HFF-Myc (cell line): ENCODE results near the gene WDR19.
"Not testable (repeated sequence)": the region's sequence is repeated elsewhere in the genome, so short reads cannot be mapped to it uniquely, and the experiment has no call there.

ENCODE experiments used
- DNase-seq: peaks from one replicate; pipeline ENCODE4 v3.0.0-alpha.2; 2011; ENCODE audit warnings: low read depth; ENCODE audit errors: extremely low read depth
- H3K4me3 ChIP-seq: replicated peaks from 2 replicates; pipeline ENCODE4 v1.5.1; 2011; ENCODE audit warnings: low read depth, mild to moderate bottlenecking, control low read depth, low read length
- TF ChIP-seq, protein P1 (sequence below): IDR thresholded peaks from 2 replicates; pipeline ENCODE4 v1.5.1; 2012; ENCODE audit warnings: mild to moderate bottlenecking, low read depth, low read length, control low read depth; ENCODE audit errors: missing control alignments

Gene WDR19

DNA sequence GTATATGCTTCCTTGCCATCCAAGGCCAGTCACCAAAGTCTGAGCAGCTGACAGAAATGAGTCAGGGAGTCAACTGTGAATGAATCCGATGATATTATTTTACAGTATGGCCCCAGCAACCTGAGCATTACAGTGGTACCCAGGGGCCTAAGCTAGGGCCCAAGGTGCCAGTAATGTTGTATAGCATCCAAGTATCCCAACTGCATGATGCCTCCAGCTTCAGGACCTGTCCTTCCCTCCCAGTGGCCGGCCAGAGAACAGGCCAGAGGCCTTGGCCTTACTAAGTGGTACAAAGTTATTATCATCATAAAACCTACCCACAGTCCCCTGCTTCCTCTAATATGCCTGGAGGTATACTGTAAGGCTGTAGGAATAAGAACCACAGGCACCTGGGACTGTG, 103.9 kb downstream of the WDR19 start:
- no peak overlapping the region for H3K4me3 ChIP-seq
- no peak for DNase-seq
- TF ChIP-seq, protein P1, sequence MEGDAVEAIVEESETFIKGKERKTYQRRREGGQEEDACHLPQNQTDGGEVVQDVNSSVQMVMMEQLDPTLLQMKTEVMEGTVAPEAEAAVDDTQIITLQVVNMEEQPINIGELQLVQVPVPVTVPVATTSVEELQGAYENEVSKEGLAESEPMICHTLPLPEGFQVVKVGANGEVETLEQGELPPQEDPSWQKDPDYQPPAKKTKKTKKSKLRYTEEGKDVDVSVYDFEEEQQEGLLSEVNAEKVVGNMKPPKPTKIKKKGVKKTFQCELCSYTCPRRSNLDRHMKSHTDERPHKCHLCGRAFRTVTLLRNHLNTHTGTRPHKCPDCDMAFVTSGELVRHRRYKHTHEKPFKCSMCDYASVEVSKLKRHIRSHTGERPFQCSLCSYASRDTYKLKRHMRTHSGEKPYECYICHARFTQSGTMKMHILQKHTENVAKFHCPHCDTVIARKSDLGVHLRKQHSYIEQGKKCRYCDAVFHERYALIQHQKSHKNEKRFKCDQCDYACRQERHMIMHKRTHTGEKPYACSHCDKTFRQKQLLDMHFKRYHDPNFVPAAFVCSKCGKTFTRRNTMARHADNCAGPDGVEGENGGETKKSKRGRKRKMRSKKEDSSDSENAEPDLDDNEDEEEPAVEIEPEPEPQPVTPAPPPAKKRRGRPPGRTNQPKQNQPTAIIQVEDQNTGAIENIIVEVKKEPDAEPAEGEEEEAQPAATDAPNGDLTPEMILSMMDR, result no peak

DNA sequence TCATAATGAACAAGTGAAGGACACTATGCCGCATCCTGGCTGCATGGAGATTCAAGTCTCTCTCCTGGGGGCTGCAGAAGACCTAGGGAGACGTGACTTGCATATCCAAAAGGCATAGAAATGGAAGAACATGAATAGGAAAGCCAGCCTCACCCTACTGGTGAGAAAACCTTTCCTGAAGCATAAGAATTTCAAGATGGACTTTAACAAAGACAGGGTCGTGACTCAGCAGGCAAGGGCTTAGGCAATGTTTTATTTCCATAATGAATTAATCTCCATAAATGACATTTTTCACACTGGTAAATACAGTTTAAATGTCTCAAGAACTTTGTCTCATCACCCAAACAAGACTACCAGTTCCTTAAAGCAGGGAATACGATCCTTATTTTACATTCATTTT, 104.9 kb downstream of the WDR19 start:
- no peak for DNase-seq
- H3K4me3 ChIP-seq, result no peak overlapping the region
- TF ChIP-seq, protein P1, result no peak

DNA sequence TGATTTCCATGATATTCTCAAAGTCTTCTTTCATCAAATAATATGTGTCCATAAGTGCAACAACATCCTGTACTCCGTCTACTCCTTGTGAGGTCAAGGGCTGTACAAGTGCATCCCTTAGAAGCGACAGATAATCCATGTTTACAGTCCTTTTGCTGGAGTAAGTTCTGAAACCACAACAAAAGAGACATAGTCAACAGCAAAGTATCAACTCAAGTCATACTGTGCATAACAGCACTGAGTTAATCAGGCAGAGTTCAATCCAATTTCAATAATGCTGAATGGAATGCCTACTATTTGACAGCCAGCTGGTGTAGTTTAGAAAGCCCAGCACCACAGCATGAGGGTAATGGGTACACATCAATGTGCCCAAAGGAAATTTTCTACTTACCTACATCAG, 109.4 kb downstream of the WDR19 start:
- TF ChIP-seq, protein P1, result no peak
- no peak overlapping the region for H3K4me3 ChIP-seq
- no peak for DNase-seq

DNA sequence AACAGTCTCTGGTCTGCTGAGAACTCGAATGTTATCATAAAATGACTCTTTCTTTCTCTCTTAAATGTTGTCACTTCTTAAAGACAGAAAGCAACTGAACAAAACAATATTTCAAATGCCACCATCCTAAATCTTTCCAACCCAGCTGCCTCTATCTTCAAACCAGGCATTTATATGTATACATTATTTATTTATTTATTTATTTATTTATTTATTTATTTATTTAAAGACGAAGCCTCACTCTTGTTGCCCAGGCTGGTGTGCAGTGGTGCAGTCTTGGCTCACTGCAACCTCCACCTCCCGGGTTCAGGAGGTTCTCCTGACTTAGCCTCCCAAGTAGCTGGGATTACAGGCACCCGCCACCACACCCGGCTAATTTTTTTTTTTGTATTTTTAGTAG, 110.1 kb downstream of the WDR19 start:
- not testable (repeated sequence) for DNase-seq, H3K4me3 ChIP-seq

DNA sequence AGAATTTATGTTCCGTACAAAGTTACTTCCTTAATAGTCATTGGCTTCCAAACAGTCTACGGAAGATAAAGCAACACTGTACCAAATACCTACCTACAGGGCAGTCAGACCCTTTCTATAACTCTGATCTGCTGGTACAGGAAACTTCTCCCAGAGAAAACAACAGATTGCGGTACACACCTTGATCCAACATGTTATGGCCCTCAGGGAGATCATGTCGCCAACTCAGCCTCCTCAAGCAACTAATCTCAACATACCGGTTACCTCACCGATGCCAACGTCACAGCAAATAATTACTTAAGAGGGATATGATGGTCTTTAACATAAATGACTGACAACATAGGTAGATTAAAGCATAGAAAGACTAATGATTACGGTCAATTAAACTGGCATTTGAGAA, 113.5 kb downstream of the WDR19 start:
- TF ChIP-seq, protein P1, result no peak

DNA sequence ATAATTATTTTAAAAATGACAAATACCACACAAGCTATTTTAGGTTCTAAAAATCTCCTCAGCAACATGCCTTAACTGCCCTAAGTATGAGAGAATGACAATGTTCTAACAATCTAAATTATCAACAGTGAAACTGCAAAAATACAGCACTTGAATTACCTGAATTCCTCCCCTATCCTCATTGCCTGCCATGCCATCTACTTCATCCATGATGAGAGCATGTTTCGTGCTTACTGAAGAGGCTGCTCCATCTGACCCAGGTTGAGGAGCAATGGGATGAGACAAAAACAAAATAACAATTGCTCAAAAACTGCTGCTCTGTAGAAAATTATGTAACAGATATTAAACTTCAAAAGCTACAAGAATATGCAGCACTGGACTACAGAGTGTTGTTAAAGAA, 120.6 kb downstream of the WDR19 start:
- no peak for DNase-seq
- TF ChIP-seq, protein P1, result no peak
- no peak overlapping the region for H3K4me3 ChIP-seq

More for the DNA sequence above, 113.5 kb downstream of the WDR19 start:
- H3K4me3 ChIP-seq, result no peak overlapping the region
- no peak for DNase-seq

DNA sequence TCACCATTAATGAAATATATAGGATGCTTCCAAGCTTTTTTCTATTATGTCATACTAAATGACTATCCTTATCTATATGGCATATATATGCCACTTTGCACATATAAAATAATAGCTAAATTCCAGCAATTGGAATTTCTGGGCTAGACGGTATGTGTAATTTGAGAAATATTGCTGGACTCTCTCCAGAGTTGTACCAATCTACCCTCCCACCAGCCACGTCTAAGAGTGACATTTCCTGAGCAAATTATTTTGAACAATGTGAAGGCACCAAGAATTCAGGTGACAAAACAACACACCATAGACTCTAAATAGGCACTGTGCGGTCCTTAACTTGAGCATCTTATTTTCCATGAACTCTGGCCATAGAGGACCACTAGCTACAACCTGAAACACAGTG, 121.5 kb downstream of the WDR19 start:
- TF ChIP-seq, protein P1, result no peak
- DNase-seq, result no peak
- no peak overlapping the region for H3K4me3 ChIP-seq

DNA sequence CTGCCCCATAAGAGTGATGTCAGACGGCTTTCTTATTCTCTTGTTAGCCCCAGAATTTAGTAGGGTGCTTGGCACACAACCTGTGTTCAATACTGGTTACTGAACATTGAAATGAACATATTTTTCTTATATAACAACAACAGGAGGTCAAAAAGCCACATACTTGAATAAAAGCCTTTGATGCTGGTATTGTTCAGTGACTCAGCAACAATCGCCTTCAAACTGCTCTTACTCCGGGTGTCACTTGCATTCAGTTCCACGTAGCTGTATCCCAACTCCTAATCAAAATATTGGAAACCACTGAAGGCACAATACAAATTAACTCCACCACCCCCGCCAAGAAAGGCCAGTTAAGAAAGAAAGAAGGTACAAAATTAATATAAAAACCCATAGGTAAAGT, 122.3 kb downstream of the WDR19 start:
- no peak for DNase-seq
- TF ChIP-seq, protein P1, result no peak
- no peak overlapping the region for H3K4me3 ChIP-seq
